Epithelial cell of proximal tubule (primary cell): ENCODE measurements around the gene SH3TC2. TPM values are rescaled to one million over a fixed set of nuclear protein-coding genes. Genes with fewer than 3 reads are reported as not detected.

Experiments
- DNase-seq: peaks from one replicate; pipeline ENCODE4 v3.0.0-alpha.2; 2011; ENCODE audit warnings: low read depth
- H3K4me3 ChIP-seq: 2 replicates; pipeline ENCODE4 v1.5.1; 2011; ENCODE audit warnings: low read depth, mild to moderate bottlenecking, low read length
- CTCF ChIP-seq: conservative IDR thresholded peaks from 2 replicates; pipeline ENCODE4 v1.5.1; 2012; ENCODE audit warnings: low read depth, mild to moderate bottlenecking, low read length
- total RNA-seq: library from RNA; depleted of rRNA; stranded (reverse); fragments of >200 nt; gene quantifications from 2 replicates; pipeline ENCODE4 v1.2.3, GENCODE V29; 2015

SH3TC2 gene
- total RNA-seq, 1 donor from 2014 or later = 2.7 TPM

DNA sequence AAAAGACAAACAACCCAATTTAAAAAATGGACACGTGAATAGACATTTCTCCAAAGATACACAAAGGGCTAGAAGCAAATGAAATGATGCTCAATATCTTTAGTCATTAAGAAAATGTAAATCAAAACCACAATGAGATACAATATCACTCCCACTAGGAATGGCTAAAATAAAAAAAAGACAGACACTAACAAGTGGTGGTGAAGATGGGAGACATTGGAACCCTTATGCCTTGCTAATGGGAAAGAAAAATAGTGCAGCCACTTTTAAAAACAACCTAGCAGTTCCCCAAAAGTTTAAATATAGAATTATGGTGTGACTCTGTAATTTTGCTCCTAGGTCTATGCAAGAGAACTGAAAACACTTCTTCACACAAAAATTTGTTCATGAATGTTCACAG is 40.7 kb downstream of the SH3TC2 start:
- no peak for TF ChIP-seq CTCF
- no peak overlapping the region for H3K4me3 ChIP-seq
- DNase-seq = no peak

DNA sequence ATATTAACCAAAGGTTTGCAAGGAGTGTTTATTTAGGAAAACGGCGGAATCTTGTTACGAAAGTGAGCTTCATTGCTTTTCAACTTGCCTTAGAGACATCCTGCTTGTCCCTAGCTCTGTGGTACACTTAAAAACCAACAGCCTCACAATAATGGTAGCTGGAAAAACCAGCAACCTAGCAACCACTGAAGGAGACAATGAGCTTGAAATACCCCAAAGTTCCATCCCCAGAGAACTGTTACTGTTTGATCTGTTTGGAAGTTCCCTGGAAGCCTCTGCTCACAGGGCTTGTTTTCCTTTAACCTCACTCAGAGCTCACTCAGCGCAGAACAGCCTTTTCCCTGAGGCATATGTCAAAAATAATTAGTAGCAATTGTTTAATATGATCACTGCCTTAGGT is 43.2 kb downstream of the SH3TC2 start:
- TF ChIP-seq CTCF = no peak
- no peak overlapping the region for H3K4me3 ChIP-seq
- no peak for DNase-seq

GRCh38 chr5:149018909-149019443 is 43.9 kb downstream of the SH3TC2 start:
- no peak for DNase-seq
- TF ChIP-seq CTCF = no peak
- H3K4me3 ChIP-seq = no peak overlapping the region

DNA sequence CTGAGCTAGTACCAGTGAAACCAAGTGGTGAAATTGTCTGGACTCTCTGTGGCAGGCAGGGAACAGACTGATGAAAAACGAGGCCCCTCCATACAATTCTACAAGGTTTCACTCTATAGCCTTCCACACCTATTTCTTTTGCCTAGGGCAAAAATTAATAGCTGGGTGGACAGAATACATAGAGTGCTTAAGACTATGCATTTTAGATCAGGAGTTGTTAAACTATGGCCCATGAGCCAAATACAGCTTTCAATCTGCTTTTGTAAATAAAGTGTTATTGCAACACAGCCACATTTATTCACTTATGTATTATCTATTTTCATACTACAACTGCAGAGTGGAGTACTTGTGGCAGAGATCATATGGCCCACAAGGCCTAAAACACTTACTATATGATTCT is 45.2 kb downstream of the SH3TC2 start:
- no peak for TF ChIP-seq CTCF

GRCh38 chr5:149015561-149015960 is 47.3 kb downstream of the SH3TC2 start:
- no peak for DNase-seq
- no peak for TF ChIP-seq CTCF
- H3K4me3 ChIP-seq = no peak overlapping the region

More for the DNA sequence above, 45.2 kb downstream of the SH3TC2 start:
- no peak for DNase-seq
- H3K4me3 ChIP-seq = no peak overlapping the region

GRCh38 chr5:149015126-149015525 is 47.7 kb downstream of the SH3TC2 start:
- no peak for TF ChIP-seq CTCF
- DNase-seq = no peak
- H3K4me3 ChIP-seq = no peak overlapping the region

- DNase-seq = no peak
- no peak overlapping the region for H3K4me3 ChIP-seq
- no peak for TF ChIP-seq CTCF
Observed at GRCh38 chr5:149014571-149015031, 48.3 kb downstream of the SH3TC2 start.
